T47D (cell line): ENCODE results near the gene ABCB9.
"Not testable (repeated sequence)": the region's sequence is repeated elsewhere in the genome, so short reads cannot be mapped to it uniquely, and the experiment has no call there.

ENCODE experiments used
- DNase-seq, 2 experiments: peaks; one replicate each; pipeline versions ENCODE4 v3.0.0 to v3.0.0-alpha.2; 2011 to 2012; ENCODE audit warnings: low read depth in 1 of 2, low spot score in 1 of 2
- JUND ChIP-seq: IDR thresholded peaks from 2 replicates; pipeline ENCODE4 v1.6.1; 2012; ENCODE audit warnings: low read depth
- in situ Hi-C: cut with HindIII; loops from 2 replicates; pipeline ENCODE4 v1.10.0; 2016; ENCODE audit warnings: low sequenced_read_pairs, low pct_unique_long_range_greater_than_20kb

ABCB9 gene

DNA sequence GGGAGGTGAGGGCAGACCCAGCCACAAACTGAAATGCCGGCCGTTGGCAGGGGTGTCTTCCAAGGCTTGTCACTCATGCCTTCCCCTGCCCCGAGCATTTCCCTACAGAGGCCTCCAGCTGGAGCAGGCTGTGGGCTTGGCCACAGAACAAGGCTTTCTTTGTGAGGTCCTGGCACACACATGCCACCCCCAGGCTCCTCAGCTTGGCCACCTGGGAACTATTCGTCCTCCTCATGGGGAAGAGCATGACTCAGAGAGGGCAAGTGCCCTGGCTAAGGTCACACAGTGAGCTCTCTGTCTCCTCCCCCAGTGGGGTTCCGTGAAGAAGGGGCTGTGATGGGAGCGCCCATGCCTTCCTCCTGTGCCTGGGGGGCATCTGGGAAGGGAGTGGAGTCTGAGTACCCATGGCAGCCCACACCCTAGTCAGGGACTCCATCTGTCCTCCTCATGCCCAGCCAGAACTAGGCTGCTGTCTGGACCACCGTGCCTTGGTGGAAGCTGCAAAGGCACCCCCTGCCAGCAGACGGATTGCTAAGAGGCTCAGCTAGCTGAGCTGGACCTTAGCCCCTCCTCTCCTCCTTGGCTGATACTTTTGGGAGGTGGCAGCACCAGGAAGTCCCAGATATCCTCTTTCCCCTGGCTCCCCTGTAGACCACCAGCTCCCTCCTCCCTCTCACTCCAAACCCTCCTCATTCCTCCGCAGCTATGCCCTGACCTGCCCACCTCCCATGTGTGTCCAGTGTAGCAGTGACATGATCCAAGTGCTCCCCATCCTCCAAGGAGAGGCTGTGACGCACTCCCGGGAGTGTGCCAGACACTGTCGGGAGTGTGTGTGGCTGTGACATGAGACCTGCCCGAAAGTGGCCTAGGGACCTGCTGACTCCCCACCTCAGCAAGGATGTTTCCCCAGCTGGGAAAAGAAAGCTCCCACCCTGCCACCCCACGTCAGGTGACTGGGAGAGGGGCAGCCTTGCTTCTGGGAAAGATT is 21.4 kb downstream of the ABCB9 start:
- in situ Hi-C loops: no loop called here
- DNase-seq: peak in 1 of 2 experiments; percentile 66
- TF ChIP-seq JUND: no peak

GRCh38 chr12:122943196-122943595 is 23.1 kb downstream of the ABCB9 start:
- TF ChIP-seq JUND: no peak
- in situ Hi-C loops: no loop called here
- no peak for DNase-seq

DNA sequence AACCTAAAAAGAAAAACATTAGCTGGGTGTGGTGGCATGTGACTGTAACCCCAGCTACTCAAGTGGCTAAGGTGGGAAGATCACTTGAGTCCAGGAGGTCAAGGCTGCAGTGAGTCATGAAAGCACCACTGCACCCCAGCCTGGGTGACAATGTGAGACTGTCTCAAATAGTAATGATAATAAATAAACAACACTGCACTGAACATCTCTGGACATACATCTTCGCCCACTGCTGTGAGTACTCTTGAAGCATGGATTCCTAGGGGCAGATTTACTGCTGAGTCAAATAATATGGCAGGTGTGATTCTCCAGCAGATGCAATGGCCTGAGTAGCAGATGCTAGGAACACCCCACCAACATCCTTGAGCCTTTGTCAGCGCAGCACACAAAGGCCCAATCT is 23.6 kb downstream of the ABCB9 start:
- no peak for DNase-seq
- no peak for TF ChIP-seq JUND
- in situ Hi-C loops: no loop called here

GRCh38 chr12:122941351-122941750 is 24.9 kb downstream of the ABCB9 start:
- DNase-seq, in situ Hi-C loops: not testable (repeated sequence)

DNA sequence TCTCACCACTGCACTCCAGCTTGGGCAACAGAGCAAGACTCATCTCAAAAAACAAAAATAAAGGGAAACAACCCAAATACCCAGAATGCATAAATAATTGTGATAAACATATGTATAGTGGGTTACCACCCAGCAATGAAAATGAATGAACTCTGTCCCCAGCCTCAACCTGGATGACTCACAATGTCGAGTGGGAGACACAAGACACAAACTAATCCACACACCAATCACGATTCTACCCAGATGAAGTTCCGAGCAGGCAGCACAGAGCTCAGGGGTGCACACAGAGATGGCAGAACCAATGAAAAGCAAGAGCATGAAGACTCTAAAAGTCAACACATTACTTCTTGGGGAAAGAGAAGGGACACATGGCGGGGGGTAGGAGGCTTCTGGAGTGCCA is 27.1 kb downstream of the ABCB9 start:
- TF ChIP-seq JUND: no peak
- in situ Hi-C loops: no loop called here
- no peak for DNase-seq

DNA sequence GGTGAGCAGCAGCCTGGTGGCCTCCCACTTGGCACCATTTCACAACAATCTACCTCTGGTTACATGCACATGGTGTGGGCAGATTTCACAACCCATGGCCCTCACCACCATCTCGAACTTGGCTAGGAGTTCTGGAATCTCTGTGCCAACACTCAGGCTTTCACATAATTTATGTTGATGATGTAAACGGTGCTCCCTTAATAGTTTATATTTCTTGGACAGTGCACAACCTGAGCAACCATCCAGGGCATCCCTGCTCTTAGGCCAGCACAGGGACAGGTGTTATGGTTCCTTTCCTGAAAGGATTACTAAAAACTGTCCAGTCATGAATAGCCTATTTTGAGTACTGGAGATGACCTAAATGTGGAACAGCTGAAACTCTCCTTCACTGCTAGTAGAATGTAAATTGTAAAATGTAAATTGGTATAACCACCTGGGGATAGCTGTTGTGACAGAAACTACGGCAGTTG is 28.6 kb downstream of the ABCB9 start:
- TF ChIP-seq JUND: no peak
- DNase-seq: no peak
- in situ Hi-C loops: no loop called here

- DNase-seq: no peak
- TF ChIP-seq JUND: no peak
- in situ Hi-C loops: no loop called here
These were observed 30.9 kb downstream of the ABCB9 start for GRCh38 chr12:122935318-122935717.

- no peak for DNase-seq
- in situ Hi-C loops: no loop called here
- no peak for TF ChIP-seq JUND
These were observed 31.5 kb downstream of the ABCB9 start for GRCh38 chr12:122934722-122935121.

GRCh38 chr12:122932207-122932606 is 34.1 kb downstream of the ABCB9 start:
- TF ChIP-seq JUND: no peak
- in situ Hi-C loops: no loop called here
- no peak for DNase-seq

DNA sequence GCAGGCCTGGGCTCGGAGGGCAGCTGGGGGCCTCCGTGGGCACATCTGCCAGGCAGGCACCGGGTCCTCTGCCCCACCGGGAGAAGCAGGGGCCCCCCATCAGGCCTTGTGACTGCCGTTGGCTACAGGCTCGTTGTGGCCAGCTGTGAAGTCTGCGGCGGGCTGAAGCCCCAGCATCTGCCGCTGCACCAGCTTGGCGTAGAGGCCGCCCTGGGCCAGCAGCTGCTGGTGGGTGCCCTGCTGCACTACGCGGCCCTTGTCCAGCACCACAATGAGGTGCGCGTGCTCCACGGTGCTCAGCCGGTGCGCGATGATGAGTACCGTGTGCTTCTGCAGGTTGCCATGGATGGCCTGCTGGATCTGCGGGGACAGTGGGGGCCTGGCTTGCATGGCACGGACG is 36.5 kb downstream of the ABCB9 start:
- in situ Hi-C loops: no loop called here
- no peak for DNase-seq
- no peak for TF ChIP-seq JUND

DNA sequence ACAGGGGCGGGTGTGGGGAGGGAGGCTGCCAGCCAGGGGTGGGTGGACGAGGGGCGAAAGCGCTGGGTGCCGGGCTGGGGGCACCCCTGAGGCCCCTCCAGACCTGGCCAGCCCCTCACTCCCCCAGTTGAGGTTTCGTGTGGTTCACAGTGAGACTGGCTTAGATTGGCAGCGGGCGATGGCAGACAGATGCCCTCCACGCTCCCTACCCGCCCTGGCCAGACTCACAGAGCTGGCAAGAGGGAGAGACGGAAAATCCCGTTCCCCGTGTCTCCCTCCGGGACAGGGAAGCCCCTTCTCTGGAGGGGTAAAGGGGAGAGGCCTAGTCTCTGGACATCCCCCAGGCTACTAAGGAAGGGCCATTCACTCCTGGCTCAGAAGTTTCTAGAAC is 37.1 kb downstream of the ABCB9 start:
- TF ChIP-seq JUND: no peak
- in situ Hi-C loops: no loop called here
- no peak for DNase-seq

- no peak for DNase-seq
- TF ChIP-seq JUND: no peak
- in situ Hi-C loops: no loop called here
These were observed 37.7 kb downstream of the ABCB9 start for GRCh38 chr12:122928404-122929147.
